ENCODE measurements around the gene NECTIN3. TPM values are rescaled to one million over a fixed set of nuclear protein-coding genes. Genes with fewer than 3 reads are reported as not detected.

Gene NECTIN3
- total RNA-seq, 1 donor from 2014 or later, result 22.6 TPM

- no peaks in the 10 kb centered on the region for H3K4me1 Mint-ChIP-seq (ENCODE audit: low read depth, unreplicated experiment)
- H3K4me3 Mint-ChIP-seq (ENCODE audit: unreplicated experiment), result no peak overlapping the region
- no peaks in the 10 kb centered on the region for H3K27me3 Mint-ChIP-seq (ENCODE audit: unreplicated experiment)
- no peak for TF ChIP-seq CTCF (IDR thresholded peaks at IDR 0.05; ENCODE audit: partially characterized antibody, unreplicated experiment)
- H3K36me3 Mint-ChIP-seq (ENCODE audit: unreplicated experiment), result no peaks in the 10 kb centered on the region
- DNase-seq, result no peak
- no peaks in the 10 kb centered on the region for H3K9me3 Mint-ChIP-seq (ENCODE audit: unreplicated experiment)
- no peak overlapping the region for H3K27ac Mint-ChIP-seq (ENCODE audit: unreplicated experiment)
Observed at GRCh38 chr3:111047042-111047441, 24.6 kb upstream of the NECTIN3 start.

- H3K9me3 Mint-ChIP-seq (ENCODE audit: unreplicated experiment), result no peaks in the 10 kb centered on the region
- no peaks in the 10 kb centered on the region for H3K36me3 Mint-ChIP-seq (ENCODE audit: unreplicated experiment)
- H3K27ac Mint-ChIP-seq (ENCODE audit: unreplicated experiment), result no peak overlapping the region
- TF ChIP-seq CTCF (IDR thresholded peaks at IDR 0.05; ENCODE audit: partially characterized antibody, unreplicated experiment), result no peak
- DNase-seq, result no peak
- H3K4me3 Mint-ChIP-seq (ENCODE audit: unreplicated experiment), result no peak overlapping the region
- no peaks in the 10 kb centered on the region for H3K27me3 Mint-ChIP-seq (ENCODE audit: unreplicated experiment)
- H3K4me1 Mint-ChIP-seq (ENCODE audit: low read depth, unreplicated experiment), result no peaks in the 10 kb centered on the region
Observed at GRCh38 chr3:111047812-111048435, 23.7 kb upstream of the NECTIN3 start.

- no peaks in the 10 kb centered on the region for H3K36me3 Mint-ChIP-seq (ENCODE audit: unreplicated experiment)
- no peaks in the 10 kb centered on the region for H3K27me3 Mint-ChIP-seq (ENCODE audit: unreplicated experiment)
- no peak for DNase-seq
- no peak overlapping the region for H3K27ac Mint-ChIP-seq (ENCODE audit: unreplicated experiment)
- no peaks in the 10 kb centered on the region for H3K9me3 Mint-ChIP-seq (ENCODE audit: unreplicated experiment)
- no peaks in the 10 kb centered on the region for H3K4me1 Mint-ChIP-seq (ENCODE audit: low read depth, unreplicated experiment)
- no peak for TF ChIP-seq CTCF (IDR thresholded peaks at IDR 0.05; ENCODE audit: partially characterized antibody, unreplicated experiment)
- no peak overlapping the region for H3K4me3 Mint-ChIP-seq (ENCODE audit: unreplicated experiment)
Observed at GRCh38 chr3:111051354-111051753, 20.3 kb upstream of the NECTIN3 start.

GRCh38 chr3:111068574-111068973 is 3.0 kb upstream of the NECTIN3 start:
- Mint-ChIP-seq H3K27me3 (ENCODE audit: unreplicated experiment) (peaks cover 11% of the 10 kb centered on the region), H3K27ac (ENCODE audit: unreplicated experiment) (no peak overlapping the region), H3K36me3 (ENCODE audit: unreplicated experiment) (no peaks in the 10 kb centered on the region), H3K4me3 (ENCODE audit: unreplicated experiment) (no peak overlapping the region), H3K9me3 (ENCODE audit: unreplicated experiment) (peaks cover 13% of the 10 kb centered on the region), H3K4me1 (ENCODE audit: low read depth, unreplicated experiment) (peaks cover 13% of the 10 kb centered on the region)
- DNase-seq, result no peak
- no peak for TF ChIP-seq CTCF (IDR thresholded peaks at IDR 0.05; ENCODE audit: partially characterized antibody, unreplicated experiment)

GRCh38 chr3:111069974-111070771 is 1.4 kb upstream of the NECTIN3 start:
- H3K36me3 Mint-ChIP-seq (ENCODE audit: unreplicated experiment), result no peaks in the 10 kb centered on the region
- peaks cover 11% of the 10 kb centered on the region for H3K27me3 Mint-ChIP-seq (ENCODE audit: unreplicated experiment)
- DNase-seq, result peak; percentile 36
- peaks cover 17% of the 10 kb centered on the region for H3K4me1 Mint-ChIP-seq (ENCODE audit: low read depth, unreplicated experiment)
- H3K4me3 Mint-ChIP-seq (ENCODE audit: unreplicated experiment), result peak overlapping the region; percentile 99
- no peak for TF ChIP-seq CTCF (IDR thresholded peaks at IDR 0.05; ENCODE audit: partially characterized antibody, unreplicated experiment)
- peak overlapping the region; percentile 94 for H3K27ac Mint-ChIP-seq (ENCODE audit: unreplicated experiment)
- H3K9me3 Mint-ChIP-seq (ENCODE audit: unreplicated experiment), result peaks cover 13% of the 10 kb centered on the region
